CD8-positive, alpha-beta memory T cell (primary cell): ENCODE results near the gene P2RY1. TPM values are rescaled to one million over a fixed set of nuclear protein-coding genes. Genes with fewer than 3 reads are reported as not detected.
"Not testable (repeated sequence)": the region's sequence is repeated elsewhere in the genome, so short reads cannot be mapped to it uniquely, and the experiment has no call there.

Experiments
- CTCF ChIA-PET: fragments of 350-600 bp; sonication (Branson Sonifier 250); formaldehyde crosslinking; loops from one replicate; lab custom pipeline; 2021; ENCODE audit warnings: antibody characterized with exemption; lab: Charles Lee
- POLR2A ChIA-PET: fragments of 350-600 bp; sonication (Branson Sonifier 250); formaldehyde crosslinking; loops from one replicate; lab custom pipeline; 2021; ENCODE audit warnings: antibody characterized with exemption; lab: Charles Lee
- DNase-seq, 5 donors: peaks; one replicate each; pipeline versions ENCODE4 v3.0.0 to v3.0.0-alpha.2; 2020 to 2022; ENCODE audit warnings: mixed read lengths in 1 of 5
- H3K27ac ChIP-seq: one replicate; pipeline ENCODE4 v1.7.0; 2013; ENCODE audit warnings: low read depth, mild to moderate bottlenecking, low read length, moderate library complexity
- H3K27me3 ChIP-seq: 2 replicates; pipeline ENCODE4 v1.7.0; 2013; ENCODE audit warnings: low read length, mild to moderate bottlenecking; ENCODE audit not compliant: insufficient read depth, poor library complexity, severe bottlenecking
- H3K36me3 ChIP-seq: 2 replicates; pipeline ENCODE4 v1.7.0; 2013; ENCODE audit warnings: mild to moderate bottlenecking, low read length, moderate library complexity; ENCODE audit not compliant: insufficient read depth
- H3K4me1 ChIP-seq: 2 replicates; pipeline ENCODE4 v1.7.0; 2013; ENCODE audit warnings: mild to moderate bottlenecking, low read length, moderate library complexity; ENCODE audit not compliant: insufficient read depth
- H3K4me3 ChIP-seq: 2 replicates; pipeline ENCODE4 v1.7.0; 2013; ENCODE audit warnings: mild to moderate bottlenecking, low read length
- H3K9me3 ChIP-seq: 2 replicates; pipeline ENCODE4 v1.7.0; 2013; ENCODE audit warnings: mild to moderate bottlenecking, low read length
- H3K27ac Mint-ChIP-seq, 8 donors: one replicate each; pipeline ENCODE4 v1.8.0; 2020 to 2021; ENCODE audit warnings: mixed read lengths in 8 of 8, mild to moderate bottlenecking in 6 of 8, inconsistent platforms in 3 of 8, moderate library complexity in 3 of 8
- H3K27me3 Mint-ChIP-seq, 2 donors: one replicate each; pipeline ENCODE4 v1.8.0; 2020 to 2021; ENCODE audit warnings: mixed read lengths in 2 of 2, mild to moderate bottlenecking in 1 of 2, moderate library complexity in 1 of 2
- H3K36me3 Mint-ChIP-seq, 3 donors: one replicate each; pipeline ENCODE4 v1.8.0; 2020 to 2021; ENCODE audit warnings: mixed read lengths in 3 of 3, inconsistent platforms in 1 of 3, mild to moderate bottlenecking in 1 of 3
- H3K4me1 Mint-ChIP-seq, 3 donors: one replicate each; pipeline ENCODE4 v1.8.0; 2020 to 2021; ENCODE audit warnings: mixed read lengths in 3 of 3, inconsistent platforms in 1 of 3, mild to moderate bottlenecking in 1 of 3
- H3K4me3 Mint-ChIP-seq, 7 donors: one replicate each; pipeline ENCODE4 v1.8.0; 2020 to 2021; ENCODE audit warnings: mixed read lengths in 7 of 7, mild to moderate bottlenecking in 6 of 7, moderate library complexity in 4 of 7, inconsistent platforms in 2 of 7
- H3K9me3 Mint-ChIP-seq, 5 donors: one replicate each; pipeline ENCODE4 v1.8.0; 2020 to 2022; ENCODE audit warnings: mixed read lengths in 5 of 5, mild to moderate bottlenecking in 3 of 5, moderate library complexity in 2 of 5, inconsistent platforms in 1 of 5
- polyA plus RNA-seq: library from polyadenylated mRNA; unstranded; fragments of 300-500 nt; fragmentation: Illumina TruSeq; gene quantifications from one replicate; pipeline ENCODE4 v1.2.3, GENCODE V29; 2021
- total RNA-seq, 2 experiments: library from RNA; stranded (reverse); gene quantifications; one replicate each; pipeline ENCODE4 v1.2.3, GENCODE V29; 2021

P2RY1 gene
- total and polyA plus RNA-seq, 3 experiments from 2014 or later: 0.16 to 0.18 TPM; not detected in 1

DNA sequence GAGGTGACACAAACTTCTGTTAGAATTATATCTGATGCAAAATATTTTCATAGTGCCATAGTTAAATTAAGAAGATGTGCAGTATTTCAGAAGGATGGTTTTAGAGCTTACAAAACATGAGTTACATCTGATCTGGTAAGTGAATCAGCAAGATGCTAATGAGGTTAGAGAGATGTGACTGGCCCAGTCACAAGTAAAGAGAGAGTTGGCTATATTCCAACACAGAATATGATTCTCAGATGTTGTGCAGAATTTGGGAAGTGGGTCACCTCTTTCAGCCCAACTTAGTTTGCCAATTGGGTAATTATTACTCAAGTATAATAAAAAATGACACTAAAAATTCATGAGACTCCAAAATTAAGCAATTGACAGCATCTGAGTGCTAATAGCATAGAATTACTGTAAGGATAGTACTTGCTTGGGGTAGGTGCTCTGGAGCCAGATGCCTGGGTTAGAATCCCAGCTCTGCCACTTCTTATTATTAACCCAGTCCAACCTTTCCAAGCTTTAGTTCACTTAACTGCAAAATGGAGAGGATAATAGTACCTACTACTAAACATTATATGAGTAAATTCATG, 30.8 kb downstream of the P2RY1 start:
- no peaks in the 10 kb centered on the region for H3K4me1 Mint-ChIP-seq
- no peaks in the 10 kb centered on the region for H3K36me3 ChIP-seq
- no peaks in the 10 kb centered on the region for H3K4me1 ChIP-seq
- H3K4me3 Mint-ChIP-seq: no peak overlapping the region
- H3K36me3 Mint-ChIP-seq: no peaks in the 10 kb centered on the region
- H3K4me3 ChIP-seq: no peak overlapping the region
- H3K9me3 Mint-ChIP-seq: no peaks in the 10 kb centered on the region
- ChIA-PET CTCF (no interaction called here), POLR2A (no interaction called here)
- no peaks in the 10 kb centered on the region for H3K9me3 ChIP-seq
- H3K27me3 ChIP-seq: no peaks in the 10 kb centered on the region
- H3K27ac Mint-ChIP-seq: no peak overlapping the region
- DNase-seq: no peak
- no peak overlapping the region for H3K27ac ChIP-seq
- H3K27me3 Mint-ChIP-seq: no peaks in the 10 kb centered on the region

- Histone ChIP-seq H3K9me3 (no peaks in the 10 kb centered on the region), H3K4me1 (no peaks in the 10 kb centered on the region), H3K4me3 (no peak overlapping the region), H3K27ac (no peak overlapping the region), H3K27me3 (no peaks in the 10 kb centered on the region), H3K36me3 (no peaks in the 10 kb centered on the region)
- H3K36me3 Mint-ChIP-seq: no peaks in the 10 kb centered on the region
- DNase-seq: no peak
- peaks cover 0 to 3% (median 0%) of the 10 kb centered on the region in 5 donors for H3K9me3 Mint-ChIP-seq
- no peak overlapping the region for H3K27ac Mint-ChIP-seq
- POLR2A ChIA-PET: no interaction called here
- no peaks in the 10 kb centered on the region for H3K4me1 Mint-ChIP-seq
- no peak overlapping the region for H3K4me3 Mint-ChIP-seq
- CTCF ChIA-PET: no interaction called here
- no peaks in the 10 kb centered on the region for H3K27me3 Mint-ChIP-seq
Measured at GRCh38 chr3:152870027-152870426, 35.1 kb downstream of the P2RY1 start.

DNA sequence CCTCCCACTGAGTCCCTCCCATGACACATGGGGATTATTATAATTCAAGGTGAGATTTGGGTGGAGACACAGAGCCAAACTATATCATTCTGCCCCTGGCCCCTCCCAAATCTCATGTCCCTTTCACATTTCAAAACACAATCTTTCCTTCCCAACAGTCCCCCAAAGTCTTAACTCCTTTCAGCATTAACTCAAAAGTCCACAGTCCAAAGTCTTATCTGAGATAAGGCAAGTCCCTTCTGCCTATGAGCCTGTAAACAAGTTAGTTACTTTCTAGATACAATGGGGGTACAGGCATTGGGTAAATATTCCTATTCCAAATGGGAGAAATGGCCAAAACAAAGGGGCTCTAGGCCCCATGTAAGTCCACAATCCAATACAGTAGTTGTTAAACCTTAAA, 38.4 kb downstream of the P2RY1 start:
- POLR2A ChIA-PET, H3K27me3 Mint-ChIP-seq, H3K4me1 Mint-ChIP-seq, H3K4me3 Mint-ChIP-seq, H3K9me3 Mint-ChIP-seq, H3K27ac ChIP-seq, H3K27ac Mint-ChIP-seq, DNase-seq, H3K36me3 ChIP-seq, H3K36me3 Mint-ChIP-seq, H3K9me3 ChIP-seq, H3K4me3 ChIP-seq, H3K27me3 ChIP-seq, CTCF ChIA-PET, H3K4me1 ChIP-seq: not testable (repeated sequence)

DNA sequence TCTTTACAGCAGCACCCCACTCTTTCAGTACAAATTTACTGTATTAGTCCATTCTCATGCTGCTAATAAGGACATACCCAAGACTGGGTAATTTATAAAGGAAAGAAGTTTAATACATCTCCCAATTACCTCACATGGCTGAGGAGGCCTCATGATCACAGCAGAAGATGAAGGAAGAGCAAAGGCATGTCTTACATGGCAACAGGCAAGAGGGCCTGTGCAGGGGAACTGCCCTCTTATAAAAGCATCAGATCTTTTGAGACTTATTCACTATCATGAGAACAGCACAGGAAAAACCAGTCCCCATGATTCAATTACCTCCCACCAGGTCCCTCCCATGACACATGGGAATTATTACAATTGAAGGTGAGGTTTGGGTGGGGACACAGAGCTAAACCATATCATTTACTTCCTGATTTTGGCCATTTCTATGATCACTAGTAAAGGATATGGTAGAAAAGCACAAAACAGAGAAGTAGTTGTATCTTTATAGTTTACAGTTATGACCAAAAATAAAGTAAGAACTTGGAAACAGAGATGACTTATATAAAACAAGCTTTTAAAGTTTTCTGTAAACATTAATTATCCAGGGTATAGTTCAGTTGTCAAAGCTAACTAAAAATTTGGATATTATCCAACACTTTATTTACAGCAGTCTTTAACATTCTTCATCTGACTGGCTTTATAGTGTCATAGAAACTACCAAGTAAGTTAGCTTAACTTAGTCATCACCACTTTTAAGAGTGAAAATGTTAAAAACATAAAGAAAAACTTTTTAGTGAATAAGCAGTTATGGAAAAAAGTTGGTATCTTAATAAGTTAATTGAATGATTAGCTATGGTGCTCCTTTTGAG, 40.2 kb downstream of the P2RY1 start:
- Histone ChIP-seq H3K4me1 (no peaks in the 10 kb centered on the region), H3K9me3 (no peaks in the 10 kb centered on the region), H3K27ac (no peak overlapping the region), H3K27me3 (no peaks in the 10 kb centered on the region), H3K36me3 (no peaks in the 10 kb centered on the region), H3K4me3 (no peak overlapping the region)
- Mint-ChIP-seq H3K27ac (no peak overlapping the region), H3K4me3 (no peak overlapping the region), H3K4me1 (no peaks in the 10 kb centered on the region), H3K9me3 (peaks cover 0 to 6% (median 2%) of the 10 kb centered on the region in 5 donors), H3K27me3 (no peaks in the 10 kb centered on the region), H3K36me3 (no peaks in the 10 kb centered on the region)
- no peak for DNase-seq
- ChIA-PET POLR2A (no interaction called here), CTCF (no interaction called here)

- Histone ChIP-seq H3K36me3 (no peaks in the 10 kb centered on the region), H3K4me3 (no peak overlapping the region), H3K27me3 (no peaks in the 10 kb centered on the region), H3K27ac (no peak overlapping the region), H3K9me3 (no peaks in the 10 kb centered on the region), H3K4me1 (no peaks in the 10 kb centered on the region)
- Mint-ChIP-seq H3K4me3 (no peak overlapping the region), H3K4me1 (no peaks in the 10 kb centered on the region), H3K27ac (no peak overlapping the region), H3K9me3 (peaks cover 0 to 3% (median 2%) of the 10 kb centered on the region in 5 donors), H3K27me3 (no peaks in the 10 kb centered on the region), H3K36me3 (no peaks in the 10 kb centered on the region)
- CTCF ChIA-PET: interaction anchor here (0.7 kb wide), 1 partner anchor 12 kb away, joined by 3 read pairs; no protein-coding TSS in a partner anchor
- POLR2A ChIA-PET: no interaction called here
- no peak for DNase-seq
Measured at GRCh38 chr3:152879130-152879789, 44.3 kb downstream of the P2RY1 start.

DNA sequence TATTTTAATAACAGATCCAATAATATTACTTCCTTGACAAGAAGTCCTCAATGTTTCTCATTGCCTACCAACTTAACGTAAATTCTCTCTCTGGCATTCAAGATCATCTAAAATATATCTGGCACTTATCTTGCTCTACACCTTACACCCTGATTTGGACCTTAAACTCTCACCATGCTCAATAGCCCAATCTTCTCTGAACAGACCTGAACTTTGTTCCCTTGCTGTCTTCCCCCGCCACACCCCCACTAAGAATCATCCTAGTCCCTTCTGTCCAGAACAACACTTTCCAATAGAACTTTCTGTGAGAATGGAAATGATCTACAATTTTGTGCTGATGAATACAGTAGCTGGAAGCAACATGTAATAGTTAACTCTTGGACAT, 44.9 kb downstream of the P2RY1 start:
- H3K4me3 ChIP-seq: no peak overlapping the region
- H3K4me3 Mint-ChIP-seq: no peak overlapping the region
- ChIA-PET CTCF (interaction anchor here (0.7 kb wide), 1 partner anchor 12 kb away, joined by 3 read pairs; no protein-coding TSS in a partner anchor), POLR2A (no interaction called here)
- no peaks in the 10 kb centered on the region for H3K36me3 ChIP-seq
- no peaks in the 10 kb centered on the region for H3K4me1 ChIP-seq
- no peaks in the 10 kb centered on the region for H3K4me1 Mint-ChIP-seq
- no peaks in the 10 kb centered on the region for H3K9me3 ChIP-seq
- DNase-seq: no peak
- H3K27ac Mint-ChIP-seq: no peak overlapping the region
- H3K27ac ChIP-seq: no peak overlapping the region
- no peaks in the 10 kb centered on the region for H3K27me3 Mint-ChIP-seq
- H3K36me3 Mint-ChIP-seq: no peaks in the 10 kb centered on the region
- H3K27me3 ChIP-seq: no peaks in the 10 kb centered on the region
- H3K9me3 Mint-ChIP-seq: peaks cover 0 to 3% (median 2%) of the 10 kb centered on the region in 5 donors

- H3K27me3 Mint-ChIP-seq: peaks cover 0 to 3% of the 10 kb centered on the region in 2 donors
- no peaks in the 10 kb centered on the region for H3K4me1 ChIP-seq
- no peaks in the 10 kb centered on the region for H3K36me3 ChIP-seq
- H3K4me3 Mint-ChIP-seq: no peak overlapping the region
- ChIA-PET POLR2A (no interaction called here), CTCF (no interaction called here)
- peaks cover 0 to 2% (median 0%) of the 10 kb centered on the region in 3 donors for H3K36me3 Mint-ChIP-seq
- no peak overlapping the region for H3K4me3 ChIP-seq
- no peak overlapping the region for H3K27ac Mint-ChIP-seq
- no peaks in the 10 kb centered on the region for H3K9me3 Mint-ChIP-seq
- DNase-seq: no peak
- H3K4me1 Mint-ChIP-seq: no peaks in the 10 kb centered on the region
- H3K9me3 ChIP-seq: no peaks in the 10 kb centered on the region
- no peak overlapping the region for H3K27ac ChIP-seq
- H3K27me3 ChIP-seq: no peaks in the 10 kb centered on the region
Measured at GRCh38 chr3:152885076-152885475, 50.1 kb downstream of the P2RY1 start.
